Peyer's patch (tissue), 4 donors: ENCODE measurements around the gene FABP7.

Experiments used
- CTCF ChIP-seq, 6 experiments: fragments of 450-650 bp in 4 of 6; fragments of 200-600 bp in 2 of 6; sonication (generic) in 1 of 6; IDR thresholded peaks; one replicate each; pipeline ENCODE4 v1.5.1; 2017 to 2019; ENCODE audit warnings: antibody characterized with exemption in 6 of 6, mild to moderate bottlenecking in 3 of 6, moderate library complexity in 1 of 6
- POLR2A ChIP-seq, 2 donors: fragments of 450-650 bp; IDR thresholded peaks; one replicate each; pipeline ENCODE4 v1.5.1; 2017; ENCODE audit warnings: antibody characterized with exemption in 2 of 2, mild to moderate bottlenecking in 2 of 2, moderate library complexity in 2 of 2

DNA sequence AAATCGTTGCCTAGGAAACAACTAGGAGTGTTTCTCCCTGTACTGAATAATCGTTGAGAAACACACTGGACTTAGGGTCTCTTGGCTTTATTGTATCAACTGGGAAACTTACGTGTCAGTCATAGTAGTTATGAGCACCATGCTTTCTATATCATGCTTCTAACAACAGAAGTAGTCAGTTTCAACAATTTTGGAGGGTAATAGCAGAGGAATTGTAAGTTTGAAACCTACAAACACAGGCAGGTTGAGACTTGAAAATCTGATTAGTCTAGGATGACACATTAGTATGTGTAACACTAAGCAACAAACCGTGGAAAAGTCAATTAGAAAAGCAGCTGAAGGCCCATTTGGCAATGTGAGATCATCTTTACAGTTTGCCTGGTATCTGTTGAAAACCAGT is 43.9 kb upstream of the FABP7 start:
- TF ChIP-seq POLR2A (IDR thresholded peaks at IDR 0.05), result no peak
- no peak for TF ChIP-seq CTCF (IDR thresholded peaks at IDR 0.05)
